T follicular helper cell (primary cell): ENCODE data around the gene MYL3.
A peak's percentile ranks its signal among the peaks of the same experiment; 100 is the strongest.
"Not testable (repeated sequence)": the region's sequence is repeated elsewhere in the genome, so short reads cannot be mapped to it uniquely, and the experiment has no call there.

Experiments
- DNase-seq: peaks from one replicate; pipeline ENCODE4 v3.0.0-alpha.2; 2020; ENCODE audit warnings: low read depth

MYL3 gene

DNA sequence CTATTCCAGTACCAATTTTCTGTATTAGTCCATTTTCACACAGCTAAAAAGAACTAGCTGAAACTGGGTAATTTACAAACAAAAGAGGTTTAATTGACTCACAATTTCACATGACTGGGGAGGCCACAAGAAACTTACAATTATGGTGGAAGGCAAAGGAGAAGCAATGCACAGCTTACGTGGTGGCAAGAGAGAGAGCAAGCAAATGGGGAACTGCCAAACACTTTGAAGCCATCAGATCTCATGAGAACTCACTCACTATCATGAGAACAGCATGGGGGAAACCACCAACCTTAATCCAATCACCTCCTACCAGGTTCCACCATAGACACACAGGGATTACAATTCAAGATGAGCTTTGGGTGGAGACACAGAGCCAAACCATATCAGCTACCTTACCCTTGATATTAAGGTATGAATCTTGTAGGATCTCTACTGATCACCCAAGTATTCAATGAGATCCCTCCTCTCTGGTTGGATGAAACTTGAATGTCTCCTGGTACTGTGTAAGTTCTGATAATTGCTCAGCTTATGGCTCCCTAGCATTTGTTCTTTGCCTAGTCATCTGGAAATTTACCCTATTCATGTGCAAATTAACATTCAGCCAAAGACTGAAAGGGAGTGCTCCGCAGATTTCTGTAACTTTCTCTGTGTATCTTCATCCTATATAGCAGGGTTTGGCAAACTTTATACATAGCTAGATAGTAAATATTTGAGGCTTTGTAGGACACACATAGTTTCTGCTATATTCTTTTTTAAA is 38.9 kb downstream of the MYL3 start:
- no peak for DNase-seq

DNA sequence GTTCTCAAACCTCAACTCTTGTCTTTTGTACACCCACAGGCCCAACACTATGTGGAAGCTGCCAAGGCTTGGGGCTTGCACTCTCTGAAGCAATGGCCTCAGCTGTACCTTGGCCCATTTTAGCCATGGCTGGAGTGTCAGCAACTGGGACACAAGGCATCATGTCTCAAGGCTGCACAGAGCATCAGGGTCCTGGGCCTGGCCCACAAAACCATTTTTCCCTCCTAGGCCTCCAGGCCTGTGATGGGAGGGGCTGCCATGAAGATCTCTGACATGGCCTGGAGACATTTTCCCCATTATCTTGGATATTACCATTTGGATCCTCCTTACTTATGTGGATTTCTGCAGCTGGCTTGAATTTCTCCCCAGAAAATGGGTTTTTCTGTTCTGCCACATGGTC is 39.9 kb downstream of the MYL3 start:
- not testable (repeated sequence) for DNase-seq

- no peak for DNase-seq
Measured at GRCh38 chr3:46821553-46821952, 41.7 kb downstream of the MYL3 start.

DNA sequence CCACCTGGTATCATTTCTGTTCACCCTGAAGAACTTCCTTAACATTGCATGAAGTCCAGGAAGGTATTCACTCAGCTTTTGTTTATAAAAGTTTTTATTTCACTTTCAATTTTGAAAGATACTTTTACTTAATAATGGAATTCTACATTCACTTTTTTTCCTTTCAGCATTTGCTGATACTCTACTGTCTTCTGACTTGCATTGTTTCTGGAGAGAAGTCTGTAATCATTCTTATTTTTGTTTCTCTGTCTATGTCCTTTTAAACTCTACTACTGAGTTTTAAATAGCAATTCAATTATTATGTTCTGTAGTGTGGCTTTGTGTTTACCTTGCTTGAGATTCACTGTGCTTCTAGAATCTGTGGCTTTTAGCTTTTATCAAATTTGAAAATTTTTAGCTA is 42.4 kb downstream of the MYL3 start:
- DNase-seq = no peak

- DNase-seq = peak; percentile 52
Measured at GRCh38 chr3:46812237-46812791, 50.9 kb downstream of the MYL3 start.

- DNase-seq = no peak
Measured at GRCh38 chr3:46811615-46812236, 51.5 kb downstream of the MYL3 start.

GRCh38 chr3:46808766-46809165 is 54.5 kb downstream of the MYL3 start:
- DNase-seq = not testable (repeated sequence)
